Vagina (tissue), 2 donors: ENCODE data around the gene MMP19.

Source experiments
- CTCF ChIP-seq, 3 experiments: fragments of 450-650 bp in 2 of 3; fragments of 200-600 bp in 1 of 3; sonication (generic) in 1 of 3; IDR thresholded peaks; one replicate each; pipeline ENCODE4 v1.5.1; 2017 to 2019; ENCODE audit warnings: antibody characterized with exemption in 3 of 3, mild to moderate bottlenecking in 2 of 3, moderate library complexity in 2 of 3
- POLR2A ChIP-seq, 2 donors: fragments of 450-650 bp; IDR thresholded peaks; one replicate each; pipeline ENCODE4 v1.6.1; 2017; ENCODE audit warnings: antibody characterized with exemption in 2 of 2, mild to moderate bottlenecking in 2 of 2, moderate library complexity in 2 of 2
- POLR2AphosphoS5 ChIP-seq, 2 donors: sonication (generic); formaldehyde crosslinking; IDR thresholded peaks; one replicate each; pipeline ENCODE4 v1.9.0; 2017; ENCODE audit warnings: antibody characterized with exemption in 2 of 2, mild to moderate bottlenecking in 2 of 2, low read depth in 1 of 2; ENCODE audit not compliant: insufficient read depth in 1 of 2

GRCh38 chr12:55820679-55821078 is 22.1 kb downstream of the MMP19 start:
- TF ChIP-seq CTCF (IDR thresholded peaks at IDR 0.05) (no peak), POLR2AphosphoS5 (IDR thresholded peaks at IDR 0.05; ENCODE audit: insufficient read depth in 1 of 2, low read depth in 1 of 2) (no peak), POLR2A (IDR thresholded peaks at IDR 0.05) (no peak)
